Keratinocyte (primary cell): Measurements from ENCODE around the gene ITSN1.

Experiments
- CTCF ChIP-seq, 3 experiments: IDR thresholded peaks in 1 of 3; conservative IDR thresholded peaks in 1 of 3; optimal IDR thresholded peaks in 1 of 3; 2 replicates in 2 of 3; 3 replicates in 1 of 3; pipeline versions ENCODE3 to v1.5.1; 2011; ENCODE audit warnings: low read length in 3 of 3, mild to moderate bottlenecking in 3 of 3, moderate library complexity in 2 of 3, control low read depth in 1 of 3, inconsistent platforms in 1 of 3; ENCODE audit not compliant: insufficient read depth in 2 of 3; ENCODE audit errors: extremely low read depth in 1 of 3
- EZH2 ChIP-seq: IDR thresholded peaks from one replicate; pipeline ENCODE4 v1.6.1; 2012; ENCODE audit warnings: inconsistent platforms, mild to moderate bottlenecking, low read length, moderate library complexity

GRCh38 chr21:33940164-33940880, 298.0 kb downstream of the ITSN1 start:
- TF ChIP-seq CTCF (optimal IDR thresholded peaks at IDR 0.05 in 1 of 3, IDR thresholded peaks at IDR 0.05 in 1 of 3, conservative IDR thresholded peaks at IDR 0.05 in 1 of 3; ENCODE audit: extremely low read depth in 1 of 3, insufficient read depth in 2 of 3, low read length in 3 of 3): no peak
- TF ChIP-seq EZH2: no peak
